GM04504 (cell line): ENCODE data around the gene ASB3.
A peak's percentile ranks its signal among the peaks of the same experiment; 100 is the strongest.
"Not testable (repeated sequence)": the region's sequence is repeated elsewhere in the genome, so short reads cannot be mapped to it uniquely, and the experiment has no call there.

Experiments
- DNase-seq: peaks from one replicate; pipeline ENCODE4 v3.0.0-alpha.2; 2012; ENCODE audit warnings: low read depth

The ASB3 gene

DNA sequence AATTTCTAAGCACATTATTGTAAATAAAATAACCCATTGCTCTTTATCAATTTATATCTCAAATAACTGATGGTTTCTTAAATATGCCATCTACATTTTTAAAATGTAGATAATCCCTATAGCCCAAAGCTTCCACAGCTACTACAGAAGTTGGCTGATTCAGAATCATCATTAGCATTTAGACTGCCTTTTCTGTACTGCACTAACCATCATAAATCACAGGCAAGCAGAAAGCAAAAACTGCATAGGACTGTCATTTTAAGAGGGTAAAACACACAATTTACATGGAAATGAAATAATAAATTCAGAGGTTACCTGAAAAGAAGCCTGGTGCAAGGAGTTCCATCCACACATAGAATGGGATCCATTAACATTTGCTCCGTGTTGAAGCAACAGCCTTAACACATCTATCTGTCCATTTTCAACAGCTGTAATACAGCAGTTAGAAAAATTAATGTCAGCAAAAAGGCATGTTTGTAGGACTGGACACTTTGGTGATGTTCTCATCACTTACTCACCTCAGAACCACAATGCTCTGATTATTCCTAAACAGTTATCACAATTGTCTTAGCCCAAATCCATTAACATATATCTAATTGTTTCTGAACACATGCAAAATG is 57.5 kb downstream of the ASB3 start:
- no peak for DNase-seq

DNA sequence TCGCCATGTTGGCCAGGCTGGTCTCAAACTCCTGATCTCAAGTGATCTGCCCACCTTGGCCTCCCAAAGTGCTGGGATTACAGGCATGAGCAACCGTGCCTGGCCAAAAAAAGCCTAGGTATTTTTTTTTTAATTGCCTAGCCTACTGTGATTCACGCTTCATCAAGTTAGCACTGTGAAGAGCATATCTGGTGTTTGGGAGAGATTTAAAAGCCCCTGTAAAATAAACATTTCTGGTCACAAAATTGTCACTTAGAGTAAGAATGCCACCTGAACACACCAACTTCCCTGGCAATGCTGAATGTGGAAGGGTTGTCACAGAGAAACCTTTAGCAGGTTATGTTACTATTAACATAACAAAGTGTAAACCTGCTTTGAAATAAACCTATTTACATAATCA is 58.8 kb downstream of the ASB3 start:
- DNase-seq, result no peak

DNA sequence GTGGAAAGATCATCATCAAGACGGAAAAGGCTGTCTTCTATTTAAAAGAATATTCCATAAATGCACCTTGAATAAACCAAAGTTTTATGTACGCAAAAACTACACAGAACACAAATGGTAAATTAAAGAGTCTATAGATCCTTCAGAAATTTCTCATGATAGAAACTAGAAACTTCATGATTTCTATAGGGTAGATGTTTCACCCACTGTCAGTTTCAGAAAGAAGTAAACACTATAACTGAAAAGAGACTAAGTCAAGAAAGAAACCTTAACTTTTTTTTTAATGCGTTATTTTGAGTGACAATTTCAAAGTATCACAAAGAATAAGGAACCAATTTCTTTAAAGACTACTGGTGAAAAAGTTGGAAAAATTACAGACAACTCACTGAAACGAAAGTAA is 61.1 kb downstream of the ASB3 start:
- no peak for DNase-seq

DNA sequence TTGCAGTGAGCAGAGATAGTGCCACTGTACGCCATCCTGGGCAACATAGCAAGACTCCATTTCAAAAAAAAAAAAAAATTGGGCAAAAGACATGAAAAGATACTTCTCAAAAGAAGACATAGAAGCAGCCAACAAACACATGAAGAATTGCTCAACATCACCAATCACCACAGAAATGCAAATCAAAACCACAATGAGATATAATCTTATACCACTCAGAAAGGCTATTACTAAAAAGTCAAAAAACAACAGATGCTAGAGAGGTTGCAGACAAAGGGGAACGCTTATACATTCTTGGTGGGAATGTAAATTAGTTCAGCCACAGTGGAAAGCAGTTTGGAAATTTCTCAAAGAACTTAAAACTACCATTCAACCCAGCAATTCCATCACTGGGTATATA is 62.2 kb downstream of the ASB3 start:
- DNase-seq, result peak; percentile 21

- not testable (repeated sequence) for DNase-seq
These were observed 65.8 kb downstream of the ASB3 start for GRCh38 chr2:53720944-53721343.

GRCh38 chr2:53715568-53715967 is 71.2 kb downstream of the ASB3 start:
- DNase-seq, result no peak

- no peak for DNase-seq
These were observed 75.4 kb downstream of the ASB3 start for GRCh38 chr2:53711271-53711780.

- no peak for DNase-seq
These were observed 77.8 kb downstream of the ASB3 start for GRCh38 chr2:53708988-53709387.

DNA sequence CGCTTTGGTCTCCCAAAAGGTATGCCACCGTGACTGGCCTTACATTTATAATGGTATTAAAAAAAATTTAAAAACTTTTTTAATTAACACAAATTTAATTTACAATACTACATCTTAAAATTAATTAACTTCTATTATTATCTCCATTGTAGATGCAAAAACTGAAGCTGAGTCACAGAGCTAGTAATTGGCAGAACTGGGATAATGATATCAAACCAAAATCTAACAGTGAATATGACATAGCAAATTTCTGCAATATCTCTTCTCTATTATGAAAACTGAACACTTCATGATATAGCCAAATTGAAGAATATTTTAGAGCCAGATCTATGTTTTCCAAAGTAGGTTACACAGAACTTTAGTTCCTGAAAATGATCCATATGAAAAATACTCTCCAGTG is 85.5 kb downstream of the ASB3 start:
- no peak for DNase-seq

GRCh38 chr2:53697686-53698085 is 89.1 kb downstream of the ASB3 start:
- DNase-seq, result no peak

- no peak for DNase-seq
These were observed 89.7 kb downstream of the ASB3 start for GRCh38 chr2:53697092-53697491.

- no peak for DNase-seq
These were observed 91.2 kb downstream of the ASB3 start for GRCh38 chr2:53695575-53695974.

DNA sequence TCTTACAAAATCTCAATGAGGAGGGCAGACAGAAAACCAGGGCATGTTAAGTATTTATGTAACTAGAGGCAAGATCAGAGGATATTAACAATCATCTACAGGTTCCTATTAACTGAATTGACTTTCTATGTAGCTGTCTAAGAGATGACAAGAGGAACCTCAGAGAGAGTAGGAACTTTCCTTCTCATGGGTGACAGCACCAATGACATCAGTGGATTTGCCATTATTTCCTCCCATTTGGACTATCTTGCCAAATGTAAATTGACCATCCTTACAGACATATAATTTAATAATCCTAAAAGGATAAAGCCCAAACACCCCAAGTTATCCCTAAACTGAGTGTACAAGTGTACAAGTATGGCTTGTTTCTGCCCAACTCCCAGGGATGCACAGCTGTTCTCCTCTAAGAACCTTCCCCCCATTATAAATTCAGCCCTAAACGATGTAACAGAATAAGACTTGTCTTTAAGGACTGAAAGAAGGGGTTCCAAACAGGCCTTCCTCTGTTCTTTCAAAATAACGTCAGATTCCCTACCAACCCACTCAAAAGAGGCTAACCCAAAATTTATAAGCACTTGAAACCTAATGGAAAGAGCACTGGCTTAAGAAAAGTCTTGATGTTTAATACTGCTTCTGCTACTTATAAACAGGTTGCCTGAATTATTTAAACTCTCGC is 92.5 kb downstream of the ASB3 start:
- DNase-seq, result no peak

GRCh38 chr2:53690876-53691275 is 95.9 kb downstream of the ASB3 start:
- no peak for DNase-seq

GRCh38 chr2:53672881-53673522 is 113.8 kb downstream of the ASB3 start:
- DNase-seq, result peak; percentile 9

DNA sequence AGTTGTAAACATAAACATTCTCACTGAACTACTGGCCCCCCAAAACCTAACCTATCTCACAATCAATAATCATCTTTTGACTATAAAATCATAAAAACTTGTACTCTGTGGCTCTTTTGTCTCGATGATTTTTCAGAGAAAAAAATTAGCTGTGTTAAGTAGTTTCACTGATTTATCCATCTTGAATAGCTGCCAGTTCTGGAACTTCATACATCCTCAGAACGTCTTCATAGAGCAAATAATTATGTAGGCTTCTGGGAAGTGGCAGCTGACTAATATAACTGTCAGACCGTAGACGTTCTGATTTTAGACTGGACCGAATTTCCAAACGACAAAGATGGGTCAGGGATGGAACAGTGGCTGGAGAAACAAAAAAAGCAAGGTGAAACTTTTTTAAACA is 116.4 kb downstream of the ASB3 start:
- DNase-seq, result peak; percentile 9

DNA sequence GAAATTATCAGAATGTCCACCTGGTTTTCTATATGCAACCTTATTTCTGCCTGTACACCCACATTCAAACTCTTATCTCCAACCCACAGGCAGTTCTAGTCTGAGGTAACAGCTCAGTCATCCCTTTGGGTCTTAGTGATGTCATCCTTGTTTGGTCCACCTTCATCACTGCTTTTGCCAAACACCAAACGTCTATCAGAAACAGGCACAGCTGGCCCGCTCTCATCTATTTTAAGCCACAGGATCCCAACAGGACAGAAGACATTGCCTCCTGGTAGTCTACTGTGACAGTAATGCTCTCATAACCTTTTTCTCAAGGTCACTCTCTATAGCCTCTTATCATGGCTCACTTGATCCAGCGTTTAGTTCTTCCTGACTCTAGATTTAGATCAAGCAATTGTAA is 118.1 kb downstream of the ASB3 start:
- DNase-seq, result no peak

GRCh38 chr2:53667130-53667529 is 119.6 kb downstream of the ASB3 start:
- not testable (repeated sequence) for DNase-seq

- DNase-seq, result no peak
These were observed 125.9 kb downstream of the ASB3 start for GRCh38 chr2:53660886-53661285.

DNA sequence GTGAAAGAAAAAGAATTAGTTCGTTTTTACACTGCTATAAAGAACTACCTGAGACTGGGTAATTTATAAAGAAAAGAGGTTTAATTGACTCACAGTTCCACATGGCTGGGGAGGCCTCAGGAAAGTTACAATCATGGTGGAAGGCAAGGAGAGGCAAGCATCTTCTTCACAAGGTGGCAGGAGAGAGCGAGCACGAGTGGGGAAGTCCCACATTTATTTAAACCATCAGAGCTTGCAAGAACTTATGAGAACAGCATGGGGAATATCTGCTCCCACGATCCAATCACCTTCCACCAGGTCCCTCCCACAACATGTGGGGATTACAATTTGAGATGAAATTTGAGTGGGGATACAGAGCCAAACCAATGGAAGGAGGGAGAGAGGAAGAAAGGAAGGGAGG is 128.3 kb downstream of the ASB3 start:
- not testable (repeated sequence) for DNase-seq

DNA sequence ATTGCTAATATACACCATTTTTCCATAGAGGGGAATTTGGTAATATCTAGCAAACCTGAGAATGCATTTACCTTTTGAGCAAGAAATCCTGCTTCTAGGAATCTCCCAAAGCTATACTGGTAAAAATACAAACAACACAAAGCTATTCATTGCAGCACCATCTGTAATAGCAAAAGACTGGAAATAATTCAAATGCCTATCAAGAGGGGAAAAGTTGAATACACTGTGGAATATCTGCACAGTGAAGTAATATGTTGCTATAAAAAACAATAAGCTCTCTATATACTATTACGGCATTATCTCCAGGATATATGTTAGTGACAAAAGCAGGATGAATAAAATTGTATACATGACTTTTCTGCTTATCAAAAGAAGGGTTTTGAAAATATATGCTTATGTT is 131.5 kb downstream of the ASB3 start:
- DNase-seq, result no peak

- DNase-seq, result no peak
These were observed 132.4 kb downstream of the ASB3 start for GRCh38 chr2:53654396-53654795.

DNA sequence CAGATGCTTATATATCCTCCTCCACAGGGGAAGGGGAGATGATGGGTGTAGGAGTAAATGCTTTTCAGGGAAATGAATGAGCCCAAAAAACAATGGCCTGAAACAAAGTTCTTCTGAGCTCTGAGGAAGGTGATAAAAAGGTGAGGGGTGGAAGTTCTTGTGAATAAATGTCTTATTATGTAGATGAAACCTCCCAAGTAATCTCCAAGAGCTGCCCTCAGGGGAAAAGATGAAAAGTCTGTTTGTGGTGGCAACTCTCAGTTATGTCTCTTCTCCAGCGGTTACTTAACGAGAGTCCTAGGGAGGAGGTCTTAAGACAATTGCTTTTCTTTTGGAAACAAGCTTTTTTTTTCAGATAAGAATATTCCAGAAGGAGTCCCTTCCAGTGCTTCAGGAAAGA is 134.6 kb downstream of the ASB3 start:
- DNase-seq, result no peak
